Nephron progenitor cell (in vitro differentiated cells): Measurements from ENCODE around the gene SLC35F3.
"Not testable (repeated sequence)": the region's sequence is repeated elsewhere in the genome, so short reads cannot be mapped to it uniquely, and the experiment has no call there.

Experiments used
- DNase-seq: peaks from one replicate; pipeline ENCODE4 v3.0.0; 2021
- H3K27ac Mint-ChIP-seq: 2 replicates; pipeline ENCODE4 v1.8.0; 2021; ENCODE audit warnings: mild to moderate bottlenecking, moderate library complexity, mixed read lengths
- H3K27me3 Mint-ChIP-seq: 2 replicates; pipeline ENCODE4 v1.8.0; 2021; ENCODE audit warnings: mild to moderate bottlenecking, low read depth, mixed read lengths; ENCODE audit not compliant: poor library complexity
- H3K36me3 Mint-ChIP-seq: 2 replicates; pipeline ENCODE4 v1.8.0; 2021; ENCODE audit warnings: low read depth, mixed read lengths
- H3K4me1 Mint-ChIP-seq: 2 replicates; pipeline ENCODE4 v1.8.0; 2021; ENCODE audit warnings: mixed read lengths
- H3K4me3 Mint-ChIP-seq: 2 replicates; pipeline ENCODE4 v1.8.0; 2021; ENCODE audit warnings: mild to moderate bottlenecking, moderate library complexity, mixed read lengths
- H3K9me3 Mint-ChIP-seq: 2 replicates; pipeline ENCODE4 v1.8.0; 2021; ENCODE audit warnings: mild to moderate bottlenecking, moderate library complexity, mixed read lengths
- CTCF ChIP-seq: fragments of 200-600 bp; sonication (generic); IDR thresholded peaks from 2 replicates; pipeline ENCODE4 v1.5.0; 2021; ENCODE audit warnings: antibody characterized with exemption

SLC35F3 gene

GRCh38 chr1:234120327-234120944, 216.0 kb downstream of the SLC35F3 start:
- Mint-ChIP-seq H3K9me3 (peaks cover 4% of the 10 kb centered on the region), H3K4me3 (no peak overlapping the region)

DNA sequence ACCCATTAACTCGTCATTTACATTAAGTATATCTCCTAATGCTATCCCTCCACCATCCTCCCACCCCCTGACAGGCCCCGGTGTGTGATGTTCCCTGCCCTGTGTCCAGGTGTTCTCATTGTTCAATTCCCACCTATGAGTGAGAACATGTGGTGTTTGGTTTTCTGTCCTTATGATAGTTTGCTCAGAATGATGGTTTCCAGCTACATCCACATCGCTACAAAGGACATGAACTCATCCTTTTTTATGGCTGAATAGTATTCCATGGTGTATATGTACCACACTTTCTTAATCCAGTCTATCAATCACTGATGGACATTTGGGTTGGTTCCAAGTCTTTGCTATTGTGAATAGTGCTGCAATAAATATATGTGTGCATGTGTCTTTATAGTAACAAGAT, 217.2 kb downstream of the SLC35F3 start:
- not testable (repeated sequence) for DNase-seq, H3K36me3 Mint-ChIP-seq, H3K4me3 Mint-ChIP-seq, H3K4me1 Mint-ChIP-seq, H3K27ac Mint-ChIP-seq, H3K9me3 Mint-ChIP-seq
- H3K27me3 Mint-ChIP-seq = peaks cover 49% of the 10 kb centered on the region

More at GRCh38 chr1:234120327-234120944, 216.0 kb downstream of the SLC35F3 start:
- no peak overlapping the region for H3K27ac Mint-ChIP-seq
- no peaks in the 10 kb centered on the region for H3K36me3 Mint-ChIP-seq
- TF ChIP-seq CTCF = no peak
- H3K4me1 Mint-ChIP-seq = peaks cover 12% of the 10 kb centered on the region
- DNase-seq = no peak
- H3K27me3 Mint-ChIP-seq = peaks cover 37% of the 10 kb centered on the region

DNA sequence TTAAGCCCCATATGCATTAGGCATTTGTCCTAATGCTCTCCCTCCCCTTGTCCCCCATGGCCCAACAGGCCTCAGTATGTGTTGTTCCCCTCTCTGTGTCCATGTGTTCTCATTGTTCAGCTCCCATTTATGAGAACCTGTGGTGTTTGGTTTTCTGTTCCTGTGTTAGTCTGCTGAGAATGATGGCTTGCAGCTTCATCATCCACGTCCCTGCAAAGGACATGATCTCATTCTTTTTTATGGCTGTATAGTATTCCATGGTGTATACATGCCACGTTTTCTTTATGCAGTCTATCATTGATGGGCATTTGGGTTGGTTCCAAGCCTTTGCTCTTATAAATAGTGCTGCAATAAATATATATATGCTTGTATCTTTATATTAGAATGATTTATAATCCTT, 218.1 kb downstream of the SLC35F3 start:
- H3K4me3 Mint-ChIP-seq, H3K27ac Mint-ChIP-seq, DNase-seq, H3K4me1 Mint-ChIP-seq, H3K9me3 Mint-ChIP-seq, H3K36me3 Mint-ChIP-seq: not testable (repeated sequence)
- H3K27me3 Mint-ChIP-seq = peaks cover 56% of the 10 kb centered on the region

DNA sequence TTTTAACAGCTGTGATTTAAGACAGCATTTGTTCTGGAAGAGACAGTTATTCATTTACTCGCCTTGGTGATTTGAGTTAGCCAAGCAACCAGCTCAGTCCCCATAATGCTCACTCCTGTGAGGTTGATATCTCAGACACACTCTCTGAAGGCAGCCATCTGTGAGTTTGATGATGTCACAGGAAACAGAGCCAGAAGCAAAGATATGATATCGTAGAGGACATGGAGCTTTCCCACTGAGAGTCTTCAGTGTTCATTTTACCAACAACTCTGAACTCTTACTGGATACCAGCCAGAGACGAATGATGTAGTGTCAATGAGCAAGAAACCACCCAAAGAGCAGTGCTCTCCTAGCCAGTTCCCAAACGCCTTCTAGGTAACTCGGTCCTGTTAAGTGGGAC, 219.4 kb downstream of the SLC35F3 start:
- Mint-ChIP-seq H3K9me3 (peaks cover 4% of the 10 kb centered on the region), H3K36me3 (no peaks in the 10 kb centered on the region), H3K4me1 (peaks cover 5% of the 10 kb centered on the region), H3K4me3 (no peak overlapping the region), H3K27ac (no peak overlapping the region), H3K27me3 (peaks cover 46% of the 10 kb centered on the region)
- DNase-seq = no peak
- TF ChIP-seq CTCF = no peak

DNA sequence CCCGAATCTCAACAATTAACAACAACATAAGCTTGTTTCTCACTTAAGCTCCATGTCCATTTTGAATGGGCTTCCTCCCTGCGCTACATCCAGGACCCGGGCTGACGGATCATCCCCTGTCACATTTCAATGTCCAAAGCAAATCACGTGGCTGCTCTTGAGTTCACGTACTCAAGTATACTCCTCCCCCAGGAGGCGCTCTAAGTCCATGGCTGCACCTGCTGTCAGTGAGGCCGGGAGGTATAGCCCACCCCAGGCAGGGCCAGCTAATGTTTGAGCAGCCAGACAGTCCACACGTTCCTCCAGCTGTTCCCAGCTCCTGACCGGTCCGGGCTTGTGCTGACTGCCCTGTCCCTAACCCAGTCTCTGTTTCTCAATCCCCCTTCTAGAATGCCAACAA, 220.8 kb downstream of the SLC35F3 start:
- peaks cover 4% of the 10 kb centered on the region for H3K9me3 Mint-ChIP-seq
- peaks cover 5% of the 10 kb centered on the region for H3K4me1 Mint-ChIP-seq
- TF ChIP-seq CTCF = peak; percentile 48
- DNase-seq = peak; percentile 72
- H3K27ac Mint-ChIP-seq = no peak overlapping the region
- no peaks in the 10 kb centered on the region for H3K36me3 Mint-ChIP-seq
- no peak overlapping the region for H3K4me3 Mint-ChIP-seq
- peaks cover 43% of the 10 kb centered on the region for H3K27me3 Mint-ChIP-seq

DNA sequence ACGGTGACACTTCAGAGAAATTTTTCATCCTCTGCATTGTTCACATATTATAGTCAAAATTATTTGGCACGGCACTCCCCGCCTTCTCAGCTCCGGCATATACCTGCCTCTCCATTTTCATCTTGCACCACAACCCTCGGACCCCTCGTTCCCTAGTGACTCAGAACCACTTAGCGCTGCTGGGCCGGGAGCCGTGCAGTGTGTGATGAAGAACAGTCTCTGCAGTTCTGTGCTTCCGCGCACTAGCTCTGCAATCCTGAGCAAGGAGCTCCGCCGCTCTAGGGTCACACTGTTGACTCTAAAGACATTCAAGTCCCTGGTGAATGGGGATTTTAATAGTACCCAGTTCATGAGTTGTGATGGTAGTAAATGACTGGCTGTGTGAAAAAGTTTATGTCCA, 221.2 kb downstream of the SLC35F3 start:
- TF ChIP-seq CTCF = no peak
- peaks cover 5% of the 10 kb centered on the region for H3K4me1 Mint-ChIP-seq

DNA sequence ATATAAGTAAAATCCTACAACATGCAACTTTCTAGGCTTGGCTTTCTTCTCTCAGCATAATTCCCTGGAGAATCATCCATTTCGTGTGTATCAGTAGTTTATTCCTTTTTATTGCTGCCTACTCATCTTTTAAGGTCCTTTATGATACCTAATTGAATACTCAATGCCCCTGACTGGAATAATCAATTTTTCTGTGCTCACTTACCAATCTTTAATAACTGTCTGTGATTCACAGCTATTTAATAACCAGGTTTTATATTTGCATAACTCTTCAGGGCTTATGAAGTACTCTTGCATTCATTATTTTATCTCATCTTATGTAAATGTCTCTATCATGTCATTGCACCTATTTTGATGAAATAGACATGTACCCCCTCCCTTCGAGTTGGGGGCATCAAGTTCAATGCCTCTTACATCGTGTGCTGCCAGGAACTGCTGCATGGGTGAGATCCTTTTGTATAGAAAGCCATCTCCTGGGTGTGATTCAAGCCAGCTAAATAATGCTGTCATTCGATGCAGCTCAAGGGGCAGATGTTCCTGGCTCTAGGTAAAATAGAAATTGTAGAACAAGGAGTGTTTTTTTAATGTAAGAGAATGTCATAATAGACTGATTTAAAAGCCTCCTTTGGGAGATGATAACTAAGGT, 222.7 kb downstream of the SLC35F3 start:
- Mint-ChIP-seq H3K27me3 (peaks cover 45% of the 10 kb centered on the region), H3K4me1 (peaks cover 5% of the 10 kb centered on the region), H3K9me3 (peaks cover 4% of the 10 kb centered on the region), H3K27ac (no peak overlapping the region), H3K36me3 (no peaks in the 10 kb centered on the region), H3K4me3 (no peak overlapping the region)
- DNase-seq = no peak
- TF ChIP-seq CTCF = no peak

More for the DNA sequence above, 221.2 kb downstream of the SLC35F3 start:
- Mint-ChIP-seq H3K4me3 (no peak overlapping the region), H3K36me3 (no peaks in the 10 kb centered on the region), H3K27me3 (peaks cover 41% of the 10 kb centered on the region), H3K27ac (no peak overlapping the region), H3K9me3 (peaks cover 4% of the 10 kb centered on the region)
- DNase-seq = no peak
